AG04449 (cell line): ENCODE measurements around the gene UBLCP1.
"Not testable (repeated sequence)": the region's sequence is repeated elsewhere in the genome, so short reads cannot be mapped to it uniquely, and the experiment has no call there.

Experiments
- CTCF ChIA-PET: fragments of 350-600 bp; formaldehyde crosslinking; extraction: SDS; loops from one replicate; lab custom pipeline; 2021; ENCODE audit warnings: antibody characterized with exemption; lab: Yijun Ruan, JAX
- POLR2A ChIA-PET: fragments of 400-600, 350-600 bp; formaldehyde crosslinking; extraction: SDS; loops from one replicate; lab custom pipeline; 2020; ENCODE audit warnings: antibody characterized with exemption, inconsistent platforms; lab: Yijun Ruan, JAX
- DNase-seq: peaks from one replicate; pipeline ENCODE4 v3.0.0-alpha.2; 2010; ENCODE audit warnings: low read depth, low spot score
- H3K4me3 ChIP-seq: 2 replicates; pipeline ENCODE4 v1.5.1; 2011; ENCODE audit warnings: low read depth, mild to moderate bottlenecking, control low read depth, low read length
- CTCF ChIP-seq: IDR thresholded peaks from one replicate; pipeline ENCODE4 v1.5.1; 2011; ENCODE audit warnings: mild to moderate bottlenecking, moderate library complexity, low read length, control low read depth, inconsistent platforms; ENCODE audit not compliant: insufficient read depth; ENCODE audit errors: missing control alignments

The UBLCP1 gene

GRCh38 chr5:159273923-159274322 is 10.8 kb downstream of the UBLCP1 start:
- no peak for DNase-seq
- POLR2A ChIA-PET: no interaction called here

DNA sequence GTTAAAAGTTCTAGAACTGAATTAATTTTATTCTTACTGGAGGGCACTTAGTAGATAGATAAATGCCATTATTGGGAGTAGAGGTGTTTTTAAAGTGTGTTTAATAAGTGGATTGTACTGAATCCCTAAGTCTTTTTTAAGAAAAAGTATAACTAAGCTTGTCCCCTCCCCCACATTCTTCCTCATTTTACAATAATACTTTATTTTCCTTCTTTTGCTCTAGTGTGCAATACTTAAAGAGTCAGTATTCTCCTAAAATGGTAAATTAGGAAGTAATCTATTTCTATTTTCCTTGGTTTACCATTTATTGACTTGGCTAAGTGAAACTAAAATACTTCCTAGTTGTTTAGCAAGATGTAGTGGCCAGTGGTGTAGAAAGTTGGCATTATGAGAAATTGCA is 11.6 kb downstream of the UBLCP1 start:
- no peak for TF ChIP-seq CTCF
- POLR2A ChIA-PET: no interaction called here
- H3K4me3 ChIP-seq: no peak overlapping the region
- no peak for DNase-seq
- CTCF ChIA-PET: interaction anchor here (1.2 to 2.4 kb wide), 2 partner anchors 12 to 117 kb away, joined by 3 to 9 read pairs; no protein-coding TSS in a partner anchor

More at GRCh38 chr5:159273923-159274322, 10.8 kb downstream of the UBLCP1 start:
- CTCF ChIA-PET: interaction anchor here (1.4 to 2.4 kb wide), 2 partner anchors 13 to 116 kb away, joined by 3 to 9 read pairs; no protein-coding TSS in a partner anchor
- no peak for TF ChIP-seq CTCF
- H3K4me3 ChIP-seq: no peak overlapping the region

DNA sequence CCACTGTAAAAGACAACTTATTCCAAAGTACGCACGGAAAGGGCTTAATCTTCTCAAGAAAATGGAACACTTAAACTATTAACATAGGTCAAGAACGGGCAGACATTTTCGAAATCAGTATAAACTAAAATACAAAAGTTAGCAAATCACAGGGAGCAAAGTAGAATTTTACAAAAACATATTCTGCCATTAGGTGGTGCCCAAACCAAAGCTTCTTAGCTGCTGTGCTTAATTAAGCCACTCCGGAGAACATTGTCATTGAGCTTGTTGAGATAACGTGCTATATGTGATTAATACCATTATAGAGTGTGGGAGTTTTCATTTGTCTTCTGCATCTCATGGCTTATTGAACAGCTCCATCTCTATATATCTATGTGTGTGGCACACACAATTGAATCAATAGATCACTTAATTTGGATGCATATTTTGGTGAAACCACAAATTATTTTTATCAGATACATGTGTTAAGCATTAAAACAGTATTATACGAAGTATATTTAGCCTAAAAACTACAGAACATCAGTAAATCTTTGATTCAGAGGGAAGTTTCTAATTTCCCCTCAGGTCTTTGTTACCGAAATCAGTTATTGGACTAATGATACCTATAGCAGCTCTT is 23.4 kb downstream of the UBLCP1 start:
- H3K4me3 ChIP-seq: no peak overlapping the region
- TF ChIP-seq CTCF: peak; percentile 44
- ChIA-PET CTCF (interaction anchor here (0.6 to 5.5 kb wide), 23 partner anchors 8 to 739 kb away, joined by 3 to 55 read pairs (median 3); partner anchors contain the start of gene ADRA1B), POLR2A (no interaction called here)
- no peak for DNase-seq

DNA sequence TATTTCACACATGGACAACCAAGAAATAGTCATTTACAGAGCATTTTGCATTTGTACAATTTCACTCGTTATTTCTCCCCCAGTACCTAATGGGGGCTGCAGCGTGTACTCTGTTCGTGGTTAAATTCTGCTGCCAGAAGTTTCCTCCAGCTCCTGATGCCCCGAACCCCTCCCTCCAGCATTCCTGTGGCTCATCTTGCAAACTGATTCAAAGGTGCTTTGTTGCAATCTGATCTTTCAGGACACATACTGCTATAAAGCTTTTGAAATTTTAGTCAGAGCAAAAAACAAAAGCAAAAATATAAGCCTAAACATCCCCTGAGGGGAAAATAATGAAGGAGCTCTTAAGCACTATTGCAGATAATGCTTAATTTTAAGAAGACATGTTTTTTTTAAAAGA is 27.7 kb downstream of the UBLCP1 start:
- no peak for DNase-seq
- no peak for TF ChIP-seq CTCF
- H3K4me3 ChIP-seq: no peak overlapping the region
- ChIA-PET POLR2A (no interaction called here), CTCF (interaction anchor here (1.0 to 3.1 kb wide), 7 partner anchors 11 to 147 kb away, joined by 3 to 22 read pairs (median 4); no protein-coding TSS in a partner anchor)

DNA sequence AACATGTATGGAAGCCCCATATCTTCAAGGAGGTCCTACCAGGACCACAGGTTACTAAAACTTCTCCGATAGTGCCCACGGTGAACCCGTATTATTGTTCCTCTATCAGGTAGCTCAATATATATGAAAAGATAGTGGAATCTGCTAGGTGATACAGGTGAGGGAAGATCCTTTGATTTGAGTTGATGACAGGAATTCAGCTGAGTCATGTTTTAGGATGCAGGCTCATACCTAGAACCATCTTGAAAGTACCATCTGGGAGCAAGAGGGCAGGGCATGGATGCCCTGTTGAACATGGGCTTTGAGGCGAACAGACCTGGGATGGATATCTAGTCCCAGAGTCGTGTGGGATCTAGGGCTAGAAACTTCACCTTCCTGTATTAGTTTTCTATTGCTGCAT is 31.8 kb downstream of the UBLCP1 start:
- no peak for TF ChIP-seq CTCF
- H3K4me3 ChIP-seq: no peak overlapping the region
- CTCF ChIA-PET: interaction anchor here (0.7 to 2.3 kb wide), 3 partner anchors 9 to 693 kb away, joined by 3 to 6 read pairs (median 3); no protein-coding TSS in a partner anchor
- POLR2A ChIA-PET: no interaction called here
- DNase-seq: no peak

- POLR2A ChIA-PET, H3K4me3 ChIP-seq, DNase-seq: not testable (repeated sequence)
- CTCF ChIA-PET: interaction anchor here (1.4 kb wide), 1 partner anchor 20 kb away, joined by 3 read pairs; no protein-coding TSS in a partner anchor
These were observed 34.2 kb downstream of the UBLCP1 start for GRCh38 chr5:159297300-159297699.
